IMR-90 (cell line): ENCODE data around the gene MGME1. TPM values are rescaled to one million over a fixed set of nuclear protein-coding genes. Genes with fewer than 3 reads are reported as not detected.

Source experiments
- ATAC-seq: fragments of 200-7000 bp; cut with Tn5 transposase; 2 replicates; pipeline ENCODE4 v1.9.1; 2020; ENCODE audit warnings: low read depth, mild to moderate bottlenecking, moderate library complexity
- BruUV-seq: library from RNA; stranded (reverse); fragments of 400-500 nt; replicated peaks from 2 replicates; lab custom pipeline; 2021; lab: Mats Ljungman, UMichigan
- CTCF ChIA-PET: fragments of 300-600 bp; formaldehyde crosslinking; extraction: SDS; loops from one replicate; lab custom pipeline; 2021; ENCODE audit warnings: antibody characterized with exemption; lab: Yijun Ruan, JAX
- POLR2A ChIA-PET: fragments of 300-600 bp; sonication (Branson Sonifier 250); formaldehyde crosslinking; loops from one replicate; lab custom pipeline; 2022; ENCODE audit warnings: antibody characterized with exemption; ENCODE audit not compliant: unreplicated experiment; lab: Charles Lee
- DNase-seq: peaks from one replicate; pipeline ENCODE4 v3.0.0; 2013
- H2AFZ ChIP-seq: replicated peaks from 2 replicates; pipeline ENCODE3; 2013; ENCODE audit warnings: low read length, mild to moderate bottlenecking; ENCODE audit not compliant: poor library complexity
- H2AK5ac ChIP-seq: 2 replicates; pipeline ENCODE4 v1.6.1; 2013; ENCODE audit warnings: low read depth, low read length, inconsistent platforms
- H2AK9ac ChIP-seq: replicated peaks from 2 replicates; pipeline ENCODE3; 2013; ENCODE audit warnings: mild to moderate bottlenecking, low read depth, low read length, moderate library complexity; ENCODE audit not compliant: poor library complexity
- H2BK120ac ChIP-seq: 2 replicates; pipeline ENCODE4 v1.6.1; 2013; ENCODE audit warnings: low read depth, low read length, inconsistent platforms
- H2BK15ac ChIP-seq: 3 replicates; pipeline ENCODE4 v1.6.1; 2013; ENCODE audit warnings: low read depth, low read length, inconsistent platforms
- H2BK20ac ChIP-seq: 2 replicates; pipeline ENCODE4 v1.6.1; 2013; ENCODE audit warnings: low read depth, mild to moderate bottlenecking, inconsistent platforms, low read length, moderate library complexity
- H2BK5ac ChIP-seq: 2 replicates; pipeline ENCODE4 v1.6.1; 2013; ENCODE audit warnings: mild to moderate bottlenecking, low read depth, low read length, inconsistent platforms; ENCODE audit not compliant: poor library complexity, severe bottlenecking
- H3K14ac ChIP-seq: replicated peaks from 2 replicates; pipeline ENCODE4 v1.6.1; 2013; ENCODE audit warnings: low read depth, low read length, inconsistent platforms
- H3K18ac ChIP-seq: 2 replicates; pipeline ENCODE4 v1.6.1; 2013; ENCODE audit warnings: low read depth, low read length, control low read depth
- H3K23ac ChIP-seq: 2 replicates; pipeline ENCODE4 v1.6.1; 2013; ENCODE audit warnings: low read depth, low read length, inconsistent platforms
- H3K27ac ChIP-seq: 2 replicates; pipeline ENCODE4 v1.5.1; 2013; ENCODE audit warnings: mild to moderate bottlenecking, control low read depth, low read length; ENCODE audit not compliant: insufficient read depth
- H3K27me3 ChIP-seq: 2 replicates; pipeline ENCODE4 v1.6.1; 2013; ENCODE audit warnings: low read length; ENCODE audit not compliant: control insufficient read depth, insufficient read depth
- H3K36me3 ChIP-seq: 2 replicates; pipeline ENCODE4 v1.6.1; 2013; ENCODE audit warnings: low read length, mixed read lengths; ENCODE audit not compliant: control insufficient read depth, insufficient read depth
- H3K4ac ChIP-seq: 2 replicates; pipeline ENCODE4 v1.6.1; 2013; ENCODE audit warnings: low read depth, low read length, inconsistent platforms
- H3K4me1 ChIP-seq: 2 replicates; pipeline ENCODE4 v1.6.1; 2013; ENCODE audit warnings: low read length, mixed read lengths; ENCODE audit not compliant: control insufficient read depth, insufficient read depth
- H3K4me2 ChIP-seq: 2 replicates; pipeline ENCODE4 v1.6.1; 2013; ENCODE audit warnings: low read depth, mild to moderate bottlenecking, control low read depth, low read length, moderate library complexity
- H3K4me3 ChIP-seq: 2 replicates; pipeline ENCODE4 v1.5.1; 2013; ENCODE audit warnings: low read depth, mild to moderate bottlenecking, control low read depth, low read length, moderate library complexity; ENCODE audit not compliant: insufficient read depth
- H3K56ac ChIP-seq: 2 replicates; pipeline ENCODE4 v1.6.1; 2013; ENCODE audit warnings: low read length, inconsistent platforms; ENCODE audit not compliant: insufficient read depth; ENCODE audit errors: extremely low read depth
- H3K79me1 ChIP-seq, 2 experiments: 2 replicates each; pipeline ENCODE4 v1.6.1; 2013; ENCODE audit warnings: low read length in 2 of 2, inconsistent platforms in 1 of 2, low read depth in 1 of 2
- H3K9ac ChIP-seq: 2 replicates; pipeline ENCODE4 v1.6.1; 2013; ENCODE audit warnings: low read depth, low read length, control low read depth
- H3K9me1 ChIP-seq: 2 replicates; pipeline ENCODE4 v1.6.1; 2013; ENCODE audit warnings: low read length, inconsistent platforms; ENCODE audit not compliant: insufficient read depth
- H3K9me3 ChIP-seq: 2 replicates; pipeline ENCODE4 v1.6.1; 2013; ENCODE audit warnings: low read length; ENCODE audit not compliant: control insufficient read depth, insufficient read depth
- H4K20me1 ChIP-seq: 2 replicates; pipeline ENCODE4 v1.6.1; 2013; ENCODE audit warnings: low read length, inconsistent platforms; ENCODE audit not compliant: insufficient read depth
- H4K5ac ChIP-seq: 2 replicates; pipeline ENCODE4 v1.6.1; 2013; ENCODE audit warnings: mild to moderate bottlenecking, low read depth, low read length, control low read depth
- H4K8ac ChIP-seq, 2 experiments: 2 replicates each; pipeline ENCODE4 v1.6.1; 2013; ENCODE audit warnings: low read depth in 2 of 2, low read length in 2 of 2, control low read depth in 1 of 2, inconsistent platforms in 1 of 2
- H4K91ac ChIP-seq: 2 replicates; pipeline ENCODE4 v1.6.1; 2013; ENCODE audit warnings: low read depth, low read length, inconsistent platforms; ENCODE audit not compliant: insufficient read depth
- BHLHE40 ChIP-seq: fragments of 150-350 bp; IDR thresholded peaks from 2 replicates; pipeline ENCODE4 v1.6.1; 2016; ENCODE audit warnings: mild to moderate bottlenecking, low read depth, low read length
- CEBPB ChIP-seq: IDR thresholded peaks from 2 replicates; pipeline ENCODE4 v1.6.1; 2012; ENCODE audit warnings: low read depth, low read length, improper control_type of control experiment
- CHD1 ChIP-seq: IDR thresholded peaks from 2 replicates; pipeline ENCODE4 v1.6.1; 2012; ENCODE audit warnings: low read depth, low read length, improper control_type of control experiment
- ELK1 ChIP-seq: fragments of 150-350 bp; IDR thresholded peaks from 2 replicates; pipeline ENCODE4 v1.6.1; 2016; ENCODE audit warnings: low read depth, mild to moderate bottlenecking, low read length, moderate library complexity, borderline replicate concordance
- MAFK ChIP-seq: IDR thresholded peaks from 2 replicates; pipeline ENCODE4 v1.6.1; 2012; ENCODE audit warnings: low read depth, low read length, improper control_type of control experiment
- MAZ ChIP-seq: IDR thresholded peaks from 2 replicates; pipeline ENCODE4 v1.6.1; 2012; ENCODE audit warnings: low read depth, mild to moderate bottlenecking, low read length, improper control_type of control experiment, moderate library complexity, borderline replicate concordance
- MXI1 ChIP-seq: IDR thresholded peaks from 2 replicates; pipeline ENCODE4 v1.6.1; 2012; ENCODE audit warnings: low read depth, mild to moderate bottlenecking, low read length, moderate library complexity, borderline replicate concordance
- NFE2L2 ChIP-seq: fragments of 150-350 bp; IDR thresholded peaks from 2 replicates; pipeline ENCODE4 v1.6.1; 2016; ENCODE audit warnings: low read depth, mild to moderate bottlenecking, low read length
- POLR2A ChIP-seq: IDR thresholded peaks from 2 replicates; pipeline ENCODE4 v1.6.1; 2012; ENCODE audit warnings: mild to moderate bottlenecking, low read depth, low read length
- RAD21 ChIP-seq: IDR thresholded peaks from 2 replicates; pipeline ENCODE4 v1.6.1; 2012; ENCODE audit warnings: low read length, improper control_type of control experiment
- RCOR1 ChIP-seq: IDR thresholded peaks from 2 replicates; pipeline ENCODE4 v1.6.1; 2012; ENCODE audit warnings: mild to moderate bottlenecking, low read length, improper control_type of control experiment; ENCODE audit not compliant: insufficient replicate concordance
- RFX5 ChIP-seq: IDR thresholded peaks from 2 replicates; pipeline ENCODE4 v1.8.0; 2012; ENCODE audit warnings: low read depth, mild to moderate bottlenecking, low read length, moderate library complexity
- USF2 ChIP-seq: fragments of 150-350 bp; IDR thresholded peaks from 2 replicates; pipeline ENCODE4 v1.6.1; 2017; ENCODE audit warnings: mild to moderate bottlenecking, antibody characterized with exemption, low read length, low read depth
- WGBS, 2 experiments: methylation state at CpG; one replicate each; pipeline versions ENCODE4 v1.1.5 to v1.1.7; 2013; ENCODE audit warnings: missing lambda C conversion rate in 2 of 2; ENCODE audit not compliant: insufficient read length in 1 of 2; ENCODE audit errors: extremely low coverage in 2 of 2; 5-methylcytosine and 5-hydroxymethylcytosine counted together
- dilution Hi-C: fragments of 300-500 bp; cut with HindIII; formaldehyde crosslinking; loops from one replicate; pipeline ENCODE4 v1.14.3; 2018; ENCODE audit warnings: low sequenced_read_pairs; ENCODE audit not compliant: unreplicated experiment
- in situ Hi-C: fragments of 300-500 bp; cut with MboI; formaldehyde crosslinking; loops from 3 replicates; pipeline ENCODE4 v1.14.3; 2019; ENCODE audit warnings: low sequenced_read_pairs, inconsistent platforms, mixed read lengths
- intact Hi-C: fragments of 100-400 bp; cut with micrococcal nuclease; formaldehyde crosslinking; loops from 2 replicates; pipeline ENCODE4 v1.10.0; 2022
- polyA plus RNA-seq, 3 experiments: library from polyadenylated mRNA; depleted of rRNA; stranded (reverse); fragments of >200 nt; gene quantifications; 2 replicates each; pipeline ENCODE4 v1.2.3, GENCODE V29; 2012; ENCODE audit warnings: low replicate concordance in 1 of 3
- total RNA-seq: library from RNA; depleted of rRNA; stranded (reverse); fragments of >200 nt; gene quantifications from 2 replicates; pipeline ENCODE4 v1.2.3, GENCODE V29; 2012

Gene MGME1
- total and polyA plus RNA-seq, 2 of the 4 experiments (the other 2 are of a cell fraction), result 7.2 to 9.3 TPM

DNA sequence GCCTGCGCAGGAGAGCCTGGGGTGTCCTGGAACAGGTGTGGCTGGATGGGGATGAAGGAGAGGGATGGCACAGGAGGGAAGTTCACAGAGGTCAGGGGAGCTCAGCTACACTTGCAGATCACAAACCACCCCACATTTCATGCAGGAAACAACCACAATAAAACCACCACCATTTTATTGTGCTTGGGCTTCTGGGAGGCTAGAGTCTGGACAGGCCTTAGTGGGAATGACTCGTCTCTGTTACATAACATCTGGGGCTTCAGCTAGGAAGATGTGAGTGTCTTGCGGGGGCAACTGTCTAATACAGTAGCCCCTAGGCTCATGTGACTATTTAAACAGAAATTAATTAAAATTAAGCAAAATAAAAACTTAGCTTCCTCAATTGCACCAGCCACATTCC lies 33.6 kb upstream of the MGME1 start:
- peaks cover 3% of the 10 kb centered on the region; the same call in 1 of the 2 replicates for H3K9me3 ChIP-seq
- H4K91ac ChIP-seq, result no peak overlapping the region
- no peak overlapping the region for H2BK120ac ChIP-seq
- no peak overlapping the region for H3K18ac ChIP-seq
- no peak overlapping the region for H2BK5ac ChIP-seq
- DNase-seq, result peak; percentile 41
- BruUV-seq, result no TSS peak
- peaks cover 23% of the 10 kb centered on the region for H3K4me1 ChIP-seq
- H4K8ac ChIP-seq, result no peak overlapping the region
- H3K36me3 ChIP-seq, result peaks cover 2% of the 10 kb centered on the region; the same call in 1 of the 2 replicates
- peaks cover 34% of the 10 kb centered on the region for H4K20me1 ChIP-seq
- H3K27me3 ChIP-seq, result no peaks in the 10 kb centered on the region
- dilution Hi-C loops, result no loop called here
- ChIA-PET CTCF (no interaction called here), POLR2A (interaction anchor here (1.0 kb wide), 1 partner anchor 17 kb away, joined by 3 read pairs; no protein-coding TSS in a partner anchor)
- H3K4me3 ChIP-seq, result no peak overlapping the region
- ATAC-seq, result no peak
- H3K14ac ChIP-seq, result no peak overlapping the region
- H2BK20ac ChIP-seq, result no peak overlapping the region
- no CpG with 5 or more reads among the region's 3 CpGs for WGBS, 2 experiments
- no peak overlapping the region for H2AK9ac ChIP-seq
- H3K23ac ChIP-seq, result no peak overlapping the region
- peak overlapping the region; percentile 28 for H2AFZ ChIP-seq
- no peak for TF ChIP-seq MAZ
- TF ChIP-seq RAD21, result no peak
- no peak for TF ChIP-seq BHLHE40
- TF ChIP-seq CHD1, result no peak
- no peak for TF ChIP-seq RFX5
- TF ChIP-seq CEBPB, result no peak
- no peak for TF ChIP-seq RCOR1
- no peak for TF ChIP-seq MAFK
- TF ChIP-seq ELK1, result no peak
- no peak for TF ChIP-seq MXI1
- no peak for TF ChIP-seq USF2
- TF ChIP-seq POLR2A, result no peak
- no peak for TF ChIP-seq NFE2L2
- H3K4me2 ChIP-seq, result no peak overlapping the region
- no peak overlapping the region; the same call in 2 of the 3 replicates for H2BK15ac ChIP-seq
- in situ Hi-C loops, result no loop called here
- H3K27ac ChIP-seq, result no peak overlapping the region
- H3K4ac ChIP-seq, result no peak overlapping the region
- no peak overlapping the region for H3K9ac ChIP-seq
- no peak overlapping the region; the same call in 1 of the 2 replicates for H2AK5ac ChIP-seq
- H3K9me1 ChIP-seq, result peaks cover 25% of the 10 kb centered on the region
- intact Hi-C loops, result loop anchor here (5.0 to 10.0 kb wide), 2 partner anchors 283 to 400 kb away; partner anchors contain the start of gene BFSP1
- H3K56ac ChIP-seq, result no peak overlapping the region
- H4K5ac ChIP-seq, result no peak overlapping the region
- peaks cover 0 to 16% of the 10 kb centered on the region in 2 experiments; a peak in 1 of 4 replicates for H3K79me1 ChIP-seq
